HEK293T (cell line): ENCODE results near the gene TNFAIP6.
"Not testable (repeated sequence)": the region's sequence is repeated elsewhere in the genome, so short reads cannot be mapped to it uniquely, and the experiment has no call there.

Experiments
- CTCF ChIA-PET: fragments of 350-600 bp; formaldehyde crosslinking; extraction: SDS; loops from one replicate; lab custom pipeline; 2021; ENCODE audit warnings: antibody characterized with exemption, inconsistent platforms; lab: Yijun Ruan, JAX
- POLR2A ChIA-PET: fragments of 350-600 bp; formaldehyde crosslinking; extraction: SDS; loops from one replicate; lab custom pipeline; 2020; ENCODE audit warnings: antibody characterized with exemption, inconsistent platforms; lab: Yijun Ruan, JAX
- DNase-seq: peaks from one replicate; pipeline ENCODE4 v3.0.0; 2012; ENCODE audit warnings: mixed read lengths; ENCODE audit errors: extremely low spot score
- ARNT ChIP-seq: fragments of 450-650 bp; IDR thresholded peaks from 2 replicates; pipeline ENCODE4 v1.6.1; 2017; ENCODE audit warnings: mild to moderate bottlenecking
- BHLHE40 ChIP-seq: fragments of 450-650 bp; IDR thresholded peaks from 2 replicates; pipeline ENCODE4 v1.6.1; 2016; ENCODE audit warnings: mild to moderate bottlenecking, moderate library complexity, borderline replicate concordance
- CTBP1 ChIP-seq: fragments of 450-650 bp; IDR thresholded peaks from 2 replicates; pipeline ENCODE4 v1.6.1; 2016; ENCODE audit warnings: borderline replicate concordance
- ELF4 ChIP-seq: fragments of 450-650 bp; IDR thresholded peaks from 2 replicates; pipeline ENCODE4 v1.6.1; 2017; ENCODE audit warnings: antibody characterized with exemption
- FOXA1 ChIP-seq: fragments of 450-650 bp; IDR thresholded peaks from 2 replicates; pipeline ENCODE4 v1.6.1; 2016; ENCODE audit warnings: mild to moderate bottlenecking
- FOXK2 ChIP-seq: fragments of 450-650 bp; IDR thresholded peaks from 2 replicates; pipeline ENCODE4 v1.6.1; 2016; ENCODE audit warnings: mild to moderate bottlenecking
- FOXM1 ChIP-seq: fragments of 450-650 bp; IDR thresholded peaks from 2 replicates; pipeline ENCODE4 v1.6.1; 2017; ENCODE audit warnings: mild to moderate bottlenecking, borderline replicate concordance
- HDGF ChIP-seq: fragments of 450-650 bp; IDR thresholded peaks from 2 replicates; pipeline ENCODE4 v1.6.1; 2017; ENCODE audit warnings: antibody characterized with exemption, borderline replicate concordance
- L3MBTL2 ChIP-seq: fragments of 450-650 bp; conservative IDR thresholded peaks from 2 replicates; pipeline ENCODE4 v1.6.1; 2016; ENCODE audit warnings: mild to moderate bottlenecking
- LEF1 ChIP-seq: fragments of 450-650 bp; IDR thresholded peaks from 2 replicates; pipeline ENCODE4 v1.6.1; 2017; ENCODE audit warnings: mild to moderate bottlenecking, borderline replicate concordance
- NFRKB ChIP-seq: fragments of 450-650 bp; IDR thresholded peaks from 2 replicates; pipeline ENCODE4 v1.6.1; 2016; ENCODE audit warnings: mild to moderate bottlenecking, moderate library complexity
- SP1 ChIP-seq: fragments of 450-650 bp; IDR thresholded peaks from 2 replicates; pipeline ENCODE4 v1.6.1; 2017
- SUZ12 ChIP-seq: fragments of 450-650 bp; IDR thresholded peaks from 2 replicates; pipeline ENCODE4 v1.6.1; 2016; ENCODE audit warnings: mild to moderate bottlenecking
- TARDBP ChIP-seq: fragments of 450-650 bp; IDR thresholded peaks from 2 replicates; pipeline ENCODE4 v1.6.1; 2016
- ZNF384 ChIP-seq: fragments of 450-650 bp; IDR thresholded peaks from 2 replicates; pipeline ENCODE4 v1.6.1; 2016
- TF ChIP-seq, protein P1 (sequence below): fragments of 450-650 bp; IDR thresholded peaks from 2 replicates; pipeline ENCODE4 v1.6.1; 2016

The TNFAIP6 gene

DNA sequence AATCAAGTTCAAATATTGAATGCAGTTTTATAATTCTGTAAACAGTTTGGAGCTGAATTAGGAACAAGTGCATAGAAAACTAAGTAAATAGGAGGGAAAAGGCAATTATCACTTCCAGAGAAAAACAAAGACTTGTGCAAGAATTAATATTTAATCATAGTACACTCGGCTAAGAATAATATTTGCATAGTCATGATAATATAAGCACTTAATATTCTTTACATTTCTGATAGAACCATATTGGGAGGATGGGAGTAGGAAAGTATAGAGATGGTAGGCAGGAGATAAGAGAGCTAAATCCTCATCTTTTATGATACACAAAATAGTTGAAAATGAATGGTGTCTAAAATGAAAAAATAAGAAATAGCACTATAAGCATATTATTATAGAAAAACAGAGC is 27.4 kb upstream of the TNFAIP6 start:
- POLR2A ChIA-PET: no interaction called here
- TF ChIP-seq FOXA1: no peak
- no peak for TF ChIP-seq ELF4
- TF ChIP-seq FOXK2: no peak
- TF ChIP-seq CTBP1: no peak
- no peak for TF ChIP-seq SUZ12
- no peak for TF ChIP-seq L3MBTL2
- no peak for TF ChIP-seq LEF1
- TF ChIP-seq ZNF384: no peak
- no peak for TF ChIP-seq HDGF
- TF ChIP-seq NFRKB: no peak
- TF ChIP-seq ARNT: no peak
- TF ChIP-seq BHLHE40: no peak
- TF ChIP-seq TARDBP: no peak
- TF ChIP-seq SP1: no peak
- CTCF ChIA-PET: no interaction called here
- no peak for DNase-seq

DNA sequence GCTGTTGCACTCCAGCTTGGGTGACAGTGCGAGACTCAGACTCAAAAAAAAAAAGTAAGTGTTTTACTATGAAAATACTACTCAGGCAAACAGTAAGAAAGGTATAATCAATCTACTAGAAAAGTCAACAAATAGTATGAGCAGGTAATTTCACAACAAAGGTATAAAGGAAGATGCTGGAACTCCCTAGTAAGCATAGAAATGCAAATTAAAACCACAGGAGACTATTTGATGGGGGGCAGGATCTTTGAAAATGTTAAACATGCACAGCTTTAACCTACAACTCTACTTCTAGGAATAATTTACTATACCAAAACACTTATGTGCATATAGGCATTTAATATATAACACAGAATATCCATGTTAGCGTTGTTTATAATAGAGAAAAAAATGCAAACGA is 24.3 kb upstream of the TNFAIP6 start:
- TF ChIP-seq FOXM1 (no peak), HDGF (no peak), TARDBP (no peak)
- no peak for DNase-seq
- ChIA-PET CTCF (no interaction called here), POLR2A (no interaction called here)

DNA sequence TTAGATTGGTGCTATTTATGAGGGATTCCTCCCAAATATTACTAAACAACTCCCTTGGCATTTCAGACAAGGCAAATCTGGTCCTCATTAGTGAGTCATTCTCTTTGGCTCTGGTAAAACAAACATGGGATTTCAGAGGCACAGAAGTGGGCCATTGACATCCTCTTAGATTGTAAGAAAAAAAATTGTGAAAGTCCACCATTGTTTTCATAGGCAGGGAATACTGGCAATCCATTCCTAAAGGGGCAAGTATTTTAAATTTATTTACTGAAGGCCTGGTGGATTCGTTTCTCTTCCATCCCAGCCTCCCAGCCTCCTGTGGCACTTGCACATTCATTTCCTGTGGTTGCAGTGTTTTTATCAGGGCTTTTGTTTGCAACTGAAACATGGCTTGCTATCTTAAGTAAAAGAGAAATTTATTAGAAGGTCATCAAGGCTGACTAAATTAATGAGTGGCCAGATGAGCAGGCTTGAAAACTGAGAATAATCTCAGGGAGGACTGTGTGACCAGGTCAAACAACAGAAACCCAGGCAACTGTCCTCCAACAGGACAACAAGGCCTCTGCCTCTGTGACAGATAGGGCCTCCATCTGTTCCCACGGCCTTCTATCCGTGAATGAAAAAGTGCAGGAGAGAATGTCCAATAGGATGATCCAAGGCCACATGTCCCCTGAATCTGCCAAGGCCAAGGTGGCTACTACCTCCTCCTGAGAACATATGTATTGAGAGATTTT is 23.1 kb upstream of the TNFAIP6 start:
- no peak for TF ChIP-seq BHLHE40
- TF ChIP-seq ARNT: no peak
- no peak for TF ChIP-seq SUZ12
- no peak for TF ChIP-seq SP1
- no peak for TF ChIP-seq FOXA1
- TF ChIP-seq FOXK2: no peak
- no peak for TF ChIP-seq NFRKB
- TF ChIP-seq ZNF384: no peak
- no peak for TF ChIP-seq ELF4
- no peak for TF ChIP-seq TARDBP
- no peak for TF ChIP-seq FOXM1
- no peak for TF ChIP-seq HDGF
- TF ChIP-seq LEF1: no peak
- no peak for DNase-seq
- POLR2A ChIA-PET: no interaction called here
- CTCF ChIA-PET: no interaction called here

DNA sequence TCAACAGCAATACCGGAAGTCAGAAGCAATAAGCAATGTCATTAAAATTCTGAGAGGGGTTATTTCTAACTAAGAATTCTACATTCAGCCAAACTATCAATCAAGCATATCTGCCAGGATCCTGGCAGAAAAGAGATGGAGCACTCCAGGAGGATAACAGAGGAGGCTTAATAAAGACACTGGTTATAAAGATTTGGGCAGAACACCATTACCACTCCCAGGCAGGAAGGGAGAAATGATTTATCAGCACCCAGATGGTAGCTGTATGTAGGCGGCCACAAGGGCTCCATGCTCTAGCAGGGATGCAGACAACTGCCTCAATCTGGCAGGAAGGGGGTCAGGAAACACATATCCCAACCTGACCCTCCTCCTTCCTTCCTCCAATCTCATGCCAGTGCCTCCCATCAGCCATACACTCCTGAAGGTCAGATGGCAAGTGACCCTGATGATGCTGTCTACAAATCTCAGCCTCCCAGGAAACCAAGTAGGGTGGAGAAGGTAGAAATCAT is 20.5 kb upstream of the TNFAIP6 start:
- TF ChIP-seq FOXA1 (no peak), ARNT (no peak), BHLHE40 (no peak), L3MBTL2 (no peak), FOXM1 (no peak), FOXK2 (no peak)
- CTCF ChIA-PET: no interaction called here
- DNase-seq: no peak
- POLR2A ChIA-PET: no interaction called here

DNA sequence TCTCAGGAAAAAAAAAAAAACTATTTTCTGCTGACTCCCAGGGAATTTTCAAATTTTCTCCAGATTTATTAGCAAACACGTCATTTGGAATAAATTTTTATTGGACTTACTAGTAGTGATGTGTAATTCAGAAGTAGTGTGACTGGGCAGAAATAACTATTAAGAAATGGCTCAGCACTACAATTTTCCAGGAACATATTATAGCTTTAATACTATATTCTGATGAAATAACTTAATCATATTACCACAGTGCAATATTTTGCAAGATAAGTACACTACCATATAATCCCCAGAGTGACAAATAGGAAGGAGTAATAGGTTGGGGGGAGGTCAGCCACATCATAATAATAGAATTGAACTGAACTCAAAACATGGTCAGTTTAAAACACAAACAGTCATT is 19.7 kb upstream of the TNFAIP6 start:
- CTCF ChIA-PET: no interaction called here
- no peak for TF ChIP-seq FOXM1
- TF ChIP-seq, protein P1, sequence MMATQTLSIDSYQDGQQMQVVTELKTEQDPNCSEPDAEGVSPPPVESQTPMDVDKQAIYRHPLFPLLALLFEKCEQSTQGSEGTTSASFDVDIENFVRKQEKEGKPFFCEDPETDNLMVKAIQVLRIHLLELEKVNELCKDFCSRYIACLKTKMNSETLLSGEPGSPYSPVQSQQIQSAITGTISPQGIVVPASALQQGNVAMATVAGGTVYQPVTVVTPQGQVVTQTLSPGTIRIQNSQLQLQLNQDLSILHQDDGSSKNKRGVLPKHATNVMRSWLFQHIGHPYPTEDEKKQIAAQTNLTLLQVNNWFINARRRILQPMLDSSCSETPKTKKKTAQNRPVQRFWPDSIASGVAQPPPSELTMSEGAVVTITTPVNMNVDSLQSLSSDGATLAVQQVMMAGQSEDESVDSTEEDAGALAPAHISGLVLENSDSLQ: no peak
- no peak for TF ChIP-seq ZNF384
- TF ChIP-seq FOXA1: no peak
- TF ChIP-seq CTBP1: no peak
- no peak for TF ChIP-seq NFRKB
- TF ChIP-seq TARDBP: no peak
- no peak for TF ChIP-seq FOXK2
- no peak for TF ChIP-seq BHLHE40
- TF ChIP-seq ARNT: no peak
- no peak for TF ChIP-seq HDGF
- no peak for TF ChIP-seq LEF1
- TF ChIP-seq SP1: no peak
- TF ChIP-seq ELF4: no peak
- TF ChIP-seq SUZ12: no peak
- no peak for TF ChIP-seq L3MBTL2
- DNase-seq: no peak
- POLR2A ChIA-PET: no interaction called here

DNA sequence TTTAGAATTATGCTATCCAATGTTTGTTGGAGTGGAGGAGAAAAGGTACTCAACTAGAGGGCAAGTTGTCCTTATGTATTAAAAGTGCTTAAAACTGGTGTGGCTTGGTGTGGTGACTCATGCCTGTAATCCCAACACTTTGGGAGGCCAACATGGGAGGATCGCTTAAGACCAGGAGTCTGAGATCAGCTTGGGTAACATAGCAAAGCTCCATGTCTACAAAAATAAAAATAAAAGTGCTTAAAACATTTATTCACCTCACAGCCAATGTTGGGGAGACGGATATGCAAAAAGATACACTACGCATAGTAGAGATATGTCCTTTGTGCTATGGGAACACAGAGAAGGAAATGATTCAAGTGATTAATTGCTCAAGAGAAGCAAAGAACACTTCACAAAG is 19.3 kb upstream of the TNFAIP6 start:
- DNase-seq: no peak
- ChIA-PET POLR2A (no interaction called here), CTCF (no interaction called here)
- TF ChIP-seq HDGF: no peak
- no peak for TF ChIP-seq ELF4
- TF ChIP-seq FOXK2: no peak
- no peak for TF ChIP-seq L3MBTL2
- no peak for TF ChIP-seq ARNT

DNA sequence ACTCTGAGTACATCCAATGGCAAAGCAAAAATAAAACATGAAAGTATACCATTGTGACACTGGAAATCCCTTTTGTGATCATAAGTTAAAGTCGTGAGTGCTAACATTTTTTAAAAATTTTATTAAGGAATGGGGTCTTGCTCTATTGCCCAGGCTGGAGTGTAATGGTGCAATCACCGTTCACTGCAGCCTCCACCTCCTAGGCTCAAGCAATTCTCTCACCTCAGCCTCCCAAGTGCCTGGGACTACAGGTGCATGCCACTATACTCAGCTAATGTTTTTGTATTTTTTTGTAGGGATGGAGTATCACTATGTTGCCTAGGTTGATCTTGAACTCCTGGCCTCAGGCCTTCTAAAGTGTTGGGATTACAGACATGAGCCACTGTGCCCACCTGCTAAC is 14.3 kb upstream of the TNFAIP6 start:
- ChIA-PET POLR2A (no interaction called here), CTCF (no interaction called here)
- DNase-seq: no peak
- TF ChIP-seq TARDBP: no peak
- no peak for TF ChIP-seq BHLHE40
- TF ChIP-seq, protein P1: no peak
- no peak for TF ChIP-seq HDGF
- no peak for TF ChIP-seq L3MBTL2
- TF ChIP-seq FOXA1: no peak
- TF ChIP-seq FOXK2: no peak
- TF ChIP-seq SP1: no peak
- TF ChIP-seq SUZ12: no peak

DNA sequence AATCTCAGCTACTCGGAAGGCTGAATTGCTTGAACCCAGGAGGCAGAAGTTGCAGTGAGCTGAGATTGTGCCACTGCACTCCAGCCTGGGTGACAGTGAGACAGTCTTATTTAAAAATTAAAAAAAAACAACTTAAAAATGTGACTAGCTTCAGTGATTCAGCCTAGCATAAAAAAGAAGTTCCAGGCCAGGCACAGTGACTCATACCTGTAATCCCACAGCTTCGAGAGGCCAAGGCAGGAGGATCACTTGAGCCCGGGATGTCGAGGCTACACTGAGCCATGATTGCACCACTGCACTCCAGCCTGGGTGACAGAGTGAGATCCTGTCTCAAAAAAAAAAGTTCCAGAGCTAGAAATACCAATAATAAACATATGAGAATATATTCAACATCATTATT is 13.2 kb upstream of the TNFAIP6 start:
- DNase-seq, CTCF ChIA-PET, POLR2A ChIA-PET: not testable (repeated sequence)
